G401.6 (cell line): ENCODE data around the gene RBSN.
"Not testable (repeated sequence)": the region's sequence is repeated elsewhere in the genome, so short reads cannot be mapped to it uniquely, and the experiment has no call there.

ENCODE experiments used
- FAIRE-seq: peaks from 2 replicates; lab custom pipeline; 2012; peaks lifted over from hg19 to GRCh38; lab: Jason Lieb, UNC

RBSN gene

DNA sequence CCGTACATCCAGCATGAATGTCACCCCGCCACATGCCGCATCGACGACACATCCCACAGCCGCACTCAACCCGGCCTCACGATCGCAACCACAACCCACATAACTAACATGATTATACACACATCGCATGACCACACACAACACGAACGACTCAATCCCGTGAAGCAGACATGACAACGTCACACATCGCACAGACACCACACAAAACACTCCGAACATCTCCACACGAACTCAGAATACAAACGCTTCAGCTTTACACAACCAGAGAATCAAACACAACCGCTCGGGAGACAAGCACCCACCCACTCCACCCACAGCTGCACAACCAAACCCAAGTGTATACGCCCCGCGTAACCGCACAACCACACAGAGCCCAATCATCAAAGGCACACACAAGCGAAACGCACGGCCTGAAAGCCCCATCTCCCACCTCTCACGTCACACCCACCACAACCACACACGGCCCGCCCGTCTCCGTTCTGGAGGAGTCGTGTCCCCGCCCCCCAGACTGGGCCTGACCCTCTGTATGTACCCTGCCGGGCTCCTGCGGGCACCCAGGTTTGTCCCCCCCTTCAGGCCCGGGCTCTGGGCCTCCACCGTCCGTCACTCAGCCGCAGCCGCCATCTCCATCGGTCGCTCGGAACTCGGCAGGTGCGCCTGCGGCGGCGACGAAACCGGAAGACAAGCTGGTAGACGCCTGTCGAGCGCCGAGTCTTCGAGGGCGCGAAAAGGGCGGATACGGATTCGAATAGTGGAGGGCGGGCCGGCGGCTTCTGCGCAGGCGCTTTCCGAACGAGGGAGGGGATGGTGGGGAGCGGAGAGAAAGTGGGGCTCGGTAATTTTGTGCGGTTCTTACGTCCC is at the start of gene RBSN:
RBSN (minus strand) TSS at position 646 of the 861 bp plus-strand sequence. CDS start 3,028 bp downstream, outside the sequence.
- FAIRE-seq = peak; percentile 75

DNA sequence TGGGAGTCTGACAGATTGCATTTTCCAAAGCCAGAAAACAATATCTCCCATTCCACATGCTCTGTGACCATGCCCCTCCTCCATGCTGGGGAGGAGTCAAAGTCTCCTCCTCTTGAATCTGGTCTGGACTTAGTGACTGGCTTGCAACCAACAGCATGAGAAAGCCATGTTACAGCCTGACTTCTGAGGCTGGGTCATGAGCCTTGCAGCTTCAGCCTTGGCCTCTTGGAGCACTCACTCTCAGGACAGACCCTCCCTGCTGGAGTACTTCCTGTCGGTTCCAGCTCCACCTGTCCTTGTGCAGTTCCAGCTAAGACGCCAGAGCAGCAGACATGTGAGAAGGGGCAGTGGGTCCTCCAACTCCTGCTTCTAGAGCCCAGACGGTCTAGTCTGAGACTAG is 49.7 kb upstream of the RBSN start:
- no peak for FAIRE-seq

DNA sequence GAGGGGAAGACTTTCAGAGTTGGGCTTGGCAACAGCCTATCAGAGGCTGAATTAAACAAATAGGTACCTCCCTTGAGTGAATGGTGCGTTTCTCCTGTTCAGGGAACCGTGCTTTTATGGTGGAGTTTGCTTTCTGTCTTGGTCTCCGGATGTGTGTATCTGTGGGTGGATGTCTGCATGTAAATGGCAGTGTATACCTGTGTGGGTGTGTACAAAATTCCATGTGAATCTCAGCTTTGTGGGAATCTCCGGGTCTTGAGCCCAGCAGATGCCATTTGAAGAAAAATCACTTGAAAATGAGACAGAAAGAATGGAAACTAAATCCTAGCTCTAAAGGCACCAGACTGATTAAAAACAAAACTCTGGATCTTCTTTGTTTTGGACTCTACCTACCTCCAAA is 37.9 kb upstream of the RBSN start:
- FAIRE-seq = not testable (repeated sequence)

DNA sequence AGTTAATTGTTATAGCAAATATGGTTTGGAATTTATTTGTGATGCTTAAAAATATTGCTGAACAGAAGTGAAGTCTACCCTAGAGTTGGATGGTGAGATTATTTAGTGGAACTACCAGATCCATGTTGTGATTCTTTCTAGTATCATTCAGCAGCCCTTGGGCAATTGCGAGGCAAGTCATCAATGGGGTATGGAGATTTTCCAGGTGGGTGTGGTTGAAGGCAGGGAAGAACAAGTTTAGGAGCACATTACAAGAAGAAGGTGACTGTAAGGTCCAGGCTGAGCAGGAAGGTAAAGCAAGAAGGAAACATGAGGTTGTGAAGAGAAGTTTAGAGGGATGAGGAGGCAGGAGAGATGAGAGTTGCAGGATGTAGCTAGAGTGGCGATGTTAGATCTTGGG is 36.0 kb upstream of the RBSN start:
- not testable (repeated sequence) for FAIRE-seq

DNA sequence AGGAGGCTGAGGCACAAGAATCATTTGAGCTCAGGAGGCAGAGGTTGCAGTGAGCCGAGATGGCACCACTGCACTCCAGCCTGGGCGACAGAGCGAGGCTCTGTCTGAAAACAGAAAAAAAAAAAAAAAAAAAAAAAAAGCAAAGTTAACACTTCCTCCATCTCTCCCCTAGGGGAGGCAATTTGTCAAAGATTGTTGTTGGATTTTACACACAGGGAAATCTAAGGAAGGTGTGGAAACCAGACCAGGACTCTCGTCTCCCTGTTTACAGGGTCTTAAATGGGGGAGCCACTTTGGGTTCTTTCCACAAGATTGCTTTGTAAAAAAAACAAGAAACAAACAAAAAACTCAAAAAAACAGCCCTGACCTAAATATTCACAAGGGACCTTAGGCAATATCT is 29.5 kb upstream of the RBSN start:
- not testable (repeated sequence) for FAIRE-seq

DNA sequence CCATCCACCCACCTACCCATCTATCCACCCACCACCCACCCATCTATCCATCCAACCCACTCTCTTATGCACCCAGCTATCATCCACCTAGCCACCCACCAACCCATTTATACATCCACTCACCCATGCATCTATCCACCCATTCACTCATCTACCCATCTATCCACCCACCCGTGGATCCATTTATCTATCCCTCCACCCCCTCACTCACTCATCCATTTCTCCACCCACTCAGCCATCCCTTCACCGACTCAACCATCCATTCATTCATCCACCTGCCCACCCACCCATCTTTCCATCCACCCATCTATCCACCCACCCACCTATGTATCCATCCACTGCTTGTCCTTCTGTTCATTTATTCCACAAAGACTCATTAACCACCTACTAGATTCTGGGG is 28.0 kb upstream of the RBSN start:
- not testable (repeated sequence) for FAIRE-seq

DNA sequence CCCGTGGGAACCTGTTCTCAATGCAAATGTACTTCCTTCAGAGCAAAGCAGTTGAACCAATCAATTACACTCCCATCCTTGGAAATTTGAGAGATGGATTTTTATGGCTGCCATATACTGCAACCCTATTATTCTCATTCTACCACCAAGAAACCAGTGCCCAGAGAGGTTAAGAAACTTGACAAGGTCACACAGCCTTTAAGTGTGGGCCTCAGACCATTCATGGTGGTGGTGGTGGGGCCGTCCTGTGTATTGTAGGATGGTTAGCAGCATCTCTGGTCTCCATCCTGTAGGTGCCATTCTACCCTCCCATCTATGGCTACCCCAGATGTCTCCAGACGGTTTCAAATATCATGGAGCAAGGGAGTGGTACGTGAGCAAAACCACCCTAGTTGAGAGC is 23.4 kb upstream of the RBSN start:
- FAIRE-seq = no peak

DNA sequence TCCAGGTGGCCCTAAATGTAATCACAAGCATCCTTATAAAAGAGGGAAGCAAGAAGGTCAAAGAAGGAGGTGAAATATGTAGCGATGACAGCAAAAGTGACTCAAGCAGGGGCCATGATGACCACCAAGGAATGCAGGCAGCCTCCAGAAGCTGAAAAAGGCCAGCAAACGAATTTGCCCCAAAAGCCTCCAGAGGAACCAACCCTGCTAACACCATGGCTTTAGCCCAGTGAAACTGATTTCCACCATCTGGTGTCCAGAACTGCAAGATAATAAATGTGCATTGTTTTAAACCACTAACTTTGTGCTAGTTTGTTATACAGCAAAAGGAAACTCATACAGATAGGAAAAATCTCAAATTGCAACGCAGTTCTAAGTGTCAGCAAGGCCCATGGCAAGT is 23.0 kb upstream of the RBSN start:
- no peak for FAIRE-seq

DNA sequence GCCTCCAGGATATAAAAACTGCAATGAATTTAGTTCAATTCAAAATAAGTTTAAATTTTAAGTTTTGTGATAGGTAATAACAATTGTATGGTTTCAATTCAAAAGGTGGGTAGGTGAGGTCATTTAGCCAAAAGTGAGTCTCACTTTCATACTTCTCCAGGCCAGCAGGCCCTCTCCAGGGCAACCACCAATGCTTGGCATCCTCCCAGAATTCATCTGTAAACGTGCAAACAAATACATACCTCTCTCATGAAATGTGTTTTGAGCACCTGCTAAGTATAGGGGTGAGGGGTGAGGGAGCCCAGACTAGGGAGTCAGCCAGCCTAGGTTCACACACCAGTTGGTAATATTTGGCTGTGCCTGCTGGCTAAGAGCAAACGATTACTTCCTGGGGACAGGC is 22.0 kb upstream of the RBSN start:
- no peak for FAIRE-seq

DNA sequence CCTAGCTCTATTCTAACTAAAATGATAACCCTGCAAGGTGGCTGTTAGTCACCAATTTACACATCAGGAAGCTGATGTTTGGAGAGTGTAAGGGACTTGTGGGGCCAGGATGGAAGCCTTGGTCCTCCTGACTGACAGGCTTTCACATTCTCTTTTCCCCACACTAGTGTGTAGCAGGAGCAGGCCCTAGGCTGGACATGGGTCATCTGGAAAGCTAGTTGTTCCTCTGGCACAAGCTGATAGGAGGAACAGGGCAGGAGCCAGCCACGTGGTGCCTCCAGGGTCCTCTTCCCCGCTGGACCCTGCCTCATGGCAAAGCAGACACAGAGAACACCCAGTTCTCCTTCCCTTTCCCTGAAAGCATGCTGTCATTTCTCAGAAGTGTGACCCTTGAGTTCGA is 18.1 kb upstream of the RBSN start:
- FAIRE-seq = no peak

DNA sequence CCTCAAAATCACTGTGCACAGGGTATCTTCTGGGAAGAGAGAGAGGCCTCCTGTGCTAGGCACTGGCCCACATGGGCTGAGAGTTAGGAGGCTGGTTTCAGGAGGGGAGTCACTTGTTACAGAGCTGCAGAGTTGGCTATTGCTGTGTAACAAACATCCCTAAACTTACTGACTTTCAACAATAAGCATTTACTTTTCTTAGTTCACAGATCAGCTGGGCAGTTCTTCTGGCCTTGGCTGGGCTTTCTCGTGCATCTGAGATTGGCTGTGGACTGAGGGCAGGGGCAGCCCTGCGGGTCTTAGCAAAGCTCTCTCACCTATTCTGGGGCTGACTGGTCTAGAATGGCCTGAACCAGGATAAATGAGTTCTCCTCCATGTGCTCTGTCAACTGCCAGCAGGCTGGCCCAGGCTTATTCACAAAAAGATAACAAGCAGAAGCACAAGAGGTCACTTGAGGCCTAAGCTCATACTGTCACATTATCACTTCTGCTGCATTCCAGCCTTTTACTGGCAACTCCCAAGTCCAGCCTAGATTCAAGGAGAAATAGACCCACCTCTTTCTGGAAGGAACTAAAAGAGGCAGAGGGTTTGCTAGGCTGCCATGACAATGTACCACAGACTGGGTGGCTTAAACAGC is 17.2 kb upstream of the RBSN start:
- FAIRE-seq = no peak

DNA sequence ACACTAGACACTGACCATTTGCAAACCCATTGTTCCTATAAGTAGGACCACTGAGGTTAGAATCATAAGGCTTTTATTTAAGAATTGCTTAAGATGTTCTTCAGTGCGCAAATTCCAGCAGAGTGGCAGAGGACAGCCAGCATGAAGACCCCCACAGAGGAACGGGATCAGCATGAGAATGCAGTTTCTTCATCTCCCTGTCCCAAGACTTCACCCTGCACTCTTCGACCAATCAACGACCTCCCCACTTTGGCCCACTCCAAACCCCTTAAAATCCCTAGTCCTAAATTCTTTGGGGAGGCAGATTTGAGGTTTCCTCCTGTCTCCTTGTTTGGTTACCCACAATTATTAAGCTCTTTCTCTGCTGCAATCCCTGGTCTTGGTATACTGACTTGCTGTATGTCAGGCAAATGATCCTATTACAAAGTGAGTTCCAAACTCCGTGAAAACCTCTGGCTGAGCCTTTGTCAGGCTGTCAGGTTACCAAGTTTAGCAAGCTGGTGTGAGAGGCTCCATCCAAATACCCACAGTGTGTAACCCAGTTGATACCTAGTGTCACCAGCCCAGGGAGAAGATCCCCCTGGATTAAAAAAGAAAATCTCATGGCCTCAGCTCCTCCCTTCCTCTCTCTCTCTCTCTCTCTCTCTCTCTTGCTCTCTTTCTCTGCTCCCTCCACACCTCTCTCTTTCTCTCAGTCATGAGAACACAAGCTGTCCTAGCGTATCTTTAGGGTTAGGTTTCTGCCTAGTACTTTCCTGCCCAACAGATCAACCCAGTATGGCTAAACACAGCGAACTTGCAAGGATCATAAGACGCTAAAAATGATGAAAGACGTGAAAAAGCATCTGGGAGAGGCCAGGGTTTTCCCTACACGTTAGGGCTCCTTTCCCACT is 15.8 kb upstream of the RBSN start:
- no peak for FAIRE-seq

DNA sequence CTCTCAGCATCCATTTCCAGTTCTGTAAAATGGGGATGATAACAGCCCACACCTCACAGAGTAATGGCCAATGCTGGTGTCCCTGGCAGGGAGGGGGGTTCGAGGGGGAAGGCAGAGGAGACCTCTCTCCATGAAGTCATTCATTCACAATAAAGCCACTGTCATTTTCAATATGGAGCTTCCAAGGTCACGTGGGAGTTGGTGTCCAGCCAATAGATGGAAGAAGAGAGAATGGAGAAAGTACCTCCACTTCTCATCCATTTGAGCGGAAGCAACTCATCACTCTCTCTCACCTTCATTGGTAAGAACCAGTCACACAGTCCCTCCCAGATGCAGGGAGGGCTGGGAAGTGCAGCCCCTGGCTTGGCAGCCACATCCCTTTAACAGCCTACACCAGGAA is 14.9 kb upstream of the RBSN start:
- FAIRE-seq = no peak

DNA sequence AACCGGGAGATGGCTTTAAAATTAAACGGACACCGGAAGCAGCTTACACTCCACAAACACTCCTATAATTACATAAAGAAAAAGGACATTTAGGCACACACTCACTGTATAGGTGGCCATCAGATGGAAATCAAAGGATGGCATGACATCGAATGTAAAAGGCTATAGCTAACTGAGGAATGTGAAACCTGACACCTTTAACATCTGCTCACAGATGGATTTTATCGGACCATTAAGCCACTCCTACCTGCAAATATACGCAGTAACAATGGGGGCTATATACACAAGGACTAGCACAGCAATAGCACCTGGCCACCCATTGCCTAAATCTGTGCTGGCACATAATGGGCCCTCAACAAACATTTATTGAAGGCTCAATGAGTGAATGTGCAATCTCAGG is 14.5 kb upstream of the RBSN start:
- FAIRE-seq = no peak

DNA sequence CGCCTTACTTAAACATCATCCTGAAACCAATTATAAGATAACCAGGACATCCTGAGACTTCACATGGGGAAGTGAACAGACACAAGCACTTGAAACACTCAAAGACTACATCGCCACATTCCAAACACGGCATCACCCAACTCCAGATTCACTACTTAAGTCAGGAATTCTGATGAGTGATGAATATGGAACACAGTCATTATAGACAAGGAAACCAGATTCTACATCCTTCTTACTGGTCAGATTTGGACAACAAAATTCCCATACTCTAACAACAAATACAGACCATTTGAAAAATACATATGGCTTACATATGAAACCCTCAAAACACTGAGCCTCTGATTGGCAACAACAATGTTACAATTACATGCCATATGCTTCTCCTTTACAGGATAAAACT is 13.1 kb upstream of the RBSN start:
- FAIRE-seq = no peak

DNA sequence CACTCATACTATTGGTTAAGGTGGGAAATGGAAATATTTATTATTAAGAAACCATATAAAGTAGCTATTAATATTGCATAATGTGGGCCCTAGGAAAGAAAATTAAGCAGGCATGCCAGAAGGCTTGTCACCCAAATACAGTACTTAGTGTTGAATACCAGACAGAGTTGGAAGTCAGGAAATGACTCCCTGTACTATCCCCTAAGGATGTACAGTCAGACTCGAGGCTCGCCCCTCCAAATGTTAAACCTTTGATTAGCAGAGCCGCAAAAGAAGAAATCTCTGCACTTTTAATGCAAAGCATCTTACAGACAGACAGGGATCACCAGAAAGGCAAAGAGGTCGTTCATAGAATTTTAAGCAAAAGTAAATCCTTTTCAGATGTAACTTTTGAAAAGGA is 11.3 kb upstream of the RBSN start:
- no peak for FAIRE-seq

DNA sequence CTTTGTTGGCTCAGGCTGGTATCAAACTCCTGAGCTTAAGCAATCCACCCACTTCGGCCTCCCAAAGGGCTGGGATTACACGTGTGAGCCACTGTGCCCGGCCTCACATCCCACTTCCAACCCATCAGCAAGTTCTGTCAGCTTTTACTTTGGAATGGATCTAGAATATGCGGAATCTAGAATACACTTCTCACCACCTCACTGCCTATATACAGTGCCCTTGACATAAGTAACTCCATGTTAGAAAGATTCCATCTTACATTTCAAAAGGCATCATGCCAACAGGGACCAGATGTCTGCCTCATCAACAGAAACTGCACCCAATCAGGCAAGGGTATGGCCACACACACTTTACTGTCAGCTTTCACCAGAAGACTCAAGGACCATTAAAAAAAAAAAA is 9.9 kb upstream of the RBSN start:
- no peak for FAIRE-seq

DNA sequence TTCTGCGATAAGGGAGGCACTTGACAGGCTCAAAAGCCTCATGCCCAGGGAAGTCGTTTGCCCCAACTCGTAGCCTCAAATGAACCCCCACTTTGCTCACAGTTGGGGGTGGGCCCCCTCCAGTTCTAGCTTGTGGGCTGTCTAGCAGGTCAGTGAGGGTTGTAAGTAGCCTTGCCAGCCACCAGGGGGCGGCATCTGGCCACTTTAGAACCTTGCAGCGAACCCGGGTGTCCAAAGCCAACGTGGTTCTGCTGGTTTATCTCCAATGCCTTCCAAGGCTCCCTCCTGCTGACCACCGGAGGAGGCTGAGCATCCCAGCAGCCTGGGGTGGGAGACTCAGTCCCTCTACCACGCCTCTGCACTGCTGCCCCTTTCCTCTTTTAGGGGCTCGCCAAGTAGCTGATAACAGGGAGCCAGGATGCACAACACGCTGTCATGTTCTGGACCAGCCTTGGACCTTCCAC is 9.2 kb upstream of the RBSN start:
- FAIRE-seq = no peak

DNA sequence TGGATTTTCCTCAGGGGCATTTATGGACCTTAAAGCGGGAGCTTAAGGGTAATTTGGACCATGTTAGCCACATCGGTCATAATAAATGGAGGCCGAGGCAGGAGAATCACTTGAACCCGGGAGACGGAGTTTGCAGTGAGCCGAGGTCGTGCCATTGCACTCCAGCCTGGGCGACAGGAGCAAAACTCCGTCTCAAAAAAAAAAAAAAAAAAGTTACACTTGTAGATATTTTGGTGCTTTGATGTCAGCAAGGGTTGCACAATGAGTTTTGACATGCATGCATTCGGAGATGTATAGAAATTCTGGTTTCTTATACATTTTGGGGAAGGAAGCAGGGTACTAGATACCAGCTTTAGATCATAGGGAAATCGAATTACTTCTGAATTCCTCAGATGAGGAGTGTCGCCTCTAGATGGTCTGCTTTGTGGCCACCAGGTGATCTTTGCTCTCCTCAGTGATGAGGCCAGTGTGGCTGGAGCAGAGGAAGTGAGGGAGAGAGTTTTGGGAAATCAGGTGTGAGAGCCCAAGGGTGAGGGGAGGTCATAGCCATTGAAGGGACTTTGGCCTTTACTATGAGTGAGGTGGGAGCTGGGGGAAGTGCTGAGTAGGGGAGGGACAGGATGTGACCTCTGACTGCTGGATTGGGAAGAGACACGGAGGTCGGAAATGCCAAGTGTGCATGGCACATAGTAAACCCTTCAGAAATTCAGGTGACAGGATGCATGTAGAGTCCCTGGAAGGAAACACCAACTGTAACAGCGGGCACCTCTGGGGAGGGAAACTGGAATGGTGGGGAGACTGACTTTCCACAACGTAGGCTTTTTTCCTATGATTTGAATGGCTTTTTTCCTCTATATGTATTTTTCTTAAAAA is 8.4 kb upstream of the RBSN start:
- FAIRE-seq = no peak

DNA sequence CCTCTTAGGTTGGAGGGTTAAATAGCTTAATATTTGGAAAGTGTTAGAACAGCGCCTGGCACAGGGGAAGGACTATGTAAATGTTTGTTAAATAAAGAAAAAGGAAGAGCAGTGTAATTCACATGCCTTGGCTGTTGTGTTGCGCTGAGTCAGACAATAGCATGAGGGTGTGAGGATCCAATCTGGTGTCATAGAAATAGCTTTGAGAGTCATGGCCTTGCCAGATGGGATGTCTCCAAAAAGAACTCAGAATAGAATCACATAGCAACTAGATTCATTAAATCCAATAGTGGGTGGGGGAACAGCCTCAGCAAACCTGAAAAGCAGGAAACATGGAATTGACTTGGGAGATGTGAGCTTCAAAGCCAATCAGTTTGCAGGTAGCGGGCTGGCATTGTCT is 3.9 kb upstream of the RBSN start:
- FAIRE-seq = no peak

DNA sequence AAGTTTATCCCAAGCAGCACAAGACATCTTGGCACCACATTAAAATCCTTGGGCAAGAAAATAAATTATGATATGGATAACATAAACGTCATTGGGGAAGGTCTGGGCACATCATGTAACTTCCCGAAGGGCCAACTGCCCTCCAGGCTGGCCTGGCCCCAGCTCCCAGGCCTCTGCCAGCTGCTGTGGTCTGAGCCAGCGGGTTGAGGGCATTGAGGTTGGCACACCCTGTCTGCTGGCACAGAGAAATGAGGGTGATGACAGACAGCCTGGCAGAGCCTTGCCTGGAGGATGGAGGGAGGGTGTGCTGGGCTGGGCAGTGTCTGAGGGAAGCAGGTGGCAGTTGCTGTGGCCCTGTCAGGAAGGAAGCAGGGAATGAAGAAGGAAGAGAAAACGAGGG is 3.3 kb upstream of the RBSN start:
- FAIRE-seq = no peak
